SH-SY5Y (cell line): ENCODE data around the gene IGFN1.

ENCODE experiments used
- GATA2 ChIP-seq: IDR thresholded peaks from 2 replicates; pipeline ENCODE4 v1.6.1; 2011; ENCODE audit warnings: mild to moderate bottlenecking, low read depth, low read length
- GATA3 ChIP-seq: IDR thresholded peaks from 2 replicates; pipeline ENCODE4 v1.6.1; 2011; ENCODE audit warnings: low read depth, mild to moderate bottlenecking, low read length, moderate library complexity

DNA sequence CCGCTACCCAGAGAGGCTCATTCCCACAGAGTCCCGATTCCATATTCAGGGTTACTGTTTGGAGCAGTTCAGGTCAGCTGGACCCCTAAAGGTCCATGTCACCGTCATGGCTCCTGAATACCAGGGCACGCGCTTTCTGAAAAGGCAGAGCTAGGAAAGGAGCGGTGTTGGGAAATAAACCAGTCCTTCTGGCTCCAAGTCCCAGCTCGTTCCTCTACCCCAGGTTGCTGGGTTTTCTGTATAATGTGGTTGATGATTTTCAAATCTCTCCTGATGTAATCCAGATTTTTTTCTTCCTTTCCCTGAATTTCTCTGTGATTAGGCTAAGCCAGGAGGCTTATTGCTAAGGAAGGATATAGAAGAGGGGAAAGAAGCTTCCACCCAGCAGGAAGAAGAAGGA, 78.7 kb downstream of the IGFN1 start:
- TF ChIP-seq GATA2 (no peak), GATA3 (no peak)
